Upper lobe of left lung (tissue), 6 donors: ENCODE results near the gene HAUS6. TPM values are rescaled to one million over a fixed set of nuclear protein-coding genes. Genes with fewer than 3 reads are reported as not detected.

Experiments
- ATAC-seq, 2 donors: fragments of 200-7000 bp; cut with Tn5 transposase; one replicate each; pipeline ENCODE4 v1.9.1; 2022; ENCODE audit warnings: mild to moderate bottlenecking in 2 of 2, moderate library complexity in 2 of 2; ENCODE audit not compliant: low FRiP score in 2 of 2
- DNase-seq, 2 donors: peaks; one replicate each; pipeline ENCODE4 v3.0.0-alpha.2; 2019 to 2020
- H3K27ac ChIP-seq, 4 donors: fragments of 200-600 bp; sonication (generic); one replicate each; pipeline ENCODE4 v1.5.1; 2016 to 2019
- H3K27me3 ChIP-seq, 4 donors: fragments of 200-600 bp; sonication (generic); one replicate each; pipeline ENCODE4 v1.5.1; 2017 to 2019
- H3K36me3 ChIP-seq, 4 donors: fragments of 200-600 bp; sonication (generic); one replicate each; pipeline ENCODE4 v1.5.1; 2016 to 2019
- H3K4me1 ChIP-seq, 4 donors: fragments of 200-600 bp; sonication (generic); one replicate each; pipeline ENCODE4 v1.5.1; 2018 to 2019
- H3K4me3 ChIP-seq, 4 donors: fragments of 200-600 bp; sonication (generic); one replicate each; pipeline ENCODE4 v1.5.1; 2017 to 2019; ENCODE audit warnings: mild to moderate bottlenecking in 2 of 4, moderate library complexity in 1 of 4
- H3K9me3 ChIP-seq, 4 donors: fragments of 200-600 bp; sonication (generic); one replicate each; pipeline ENCODE4 v1.5.1; 2018 to 2019
- CTCF ChIP-seq, 6 experiments: fragments of 450-650 bp in 4 of 6; fragments of 200-600 bp in 2 of 6; sonication (generic) in 2 of 6; IDR thresholded peaks; one replicate each; pipeline ENCODE4 v1.5.1; 2016 to 2019; ENCODE audit warnings: antibody characterized with exemption in 6 of 6
- EP300 ChIP-seq, 4 donors: sonication (generic); formaldehyde crosslinking; IDR thresholded peaks; one replicate each; pipeline ENCODE4 v1.5.1; 2017; ENCODE audit warnings: antibody characterized with exemption in 4 of 4, control low read depth in 2 of 4
- POLR2A ChIP-seq, 4 donors: fragments of 450-650 bp; IDR thresholded peaks; one replicate each; pipeline ENCODE4 v1.5.1; 2016 to 2017; ENCODE audit warnings: antibody characterized with exemption in 4 of 4, mild to moderate bottlenecking in 2 of 4
- POLR2AphosphoS5 ChIP-seq, 2 donors: sonication (generic); formaldehyde crosslinking; IDR thresholded peaks; one replicate each; pipeline ENCODE4 v1.5.1; 2017; ENCODE audit warnings: antibody characterized with exemption in 2 of 2
- WGBS, 2 donors: methylation state at CpG; one replicate each; pipeline ENCODE4 v1.1.5; 2017 to 2018; 5-methylcytosine and 5-hydroxymethylcytosine counted together
- total RNA-seq, 6 donors: library from RNA; depleted of rRNA in 4 of 6; stranded (reverse); fragments of >200 nt in 4 of 6; gene quantifications; one replicate each; pipeline versions ENCODE4 v1.1.0 to v1.2.1, GENCODE V29; 2016 to 2021
- donor health status: DM: no; HTN: no; CAD: no; lungs with moderate emphysema.
- donor health status: DM: no; HTN: yes; CAD: no; lungs with severe emphysema.

HAUS6 gene
- total RNA-seq, 6 donors from 2014 or later: 3.3 to 11.8 (median 6.6) TPM

GRCh38 chr9:19087106-19088000 is 15.4 kb downstream of the HAUS6 start:
- Histone ChIP-seq H3K9me3 (no peaks in the 10 kb centered on the region), H3K27me3 (no peaks in the 10 kb centered on the region), H3K36me3 (peaks cover 9 to 83% (median 36%) of the 10 kb centered on the region in 4 donors), H3K4me3 (no peak overlapping the region), H3K27ac (no peak overlapping the region), H3K4me1 (no peaks in the 10 kb centered on the region)
- DNase-seq (peak in 1 of 2 donors; percentile 53), ATAC-seq (no peak)
- TF ChIP-seq EP300 (IDR thresholded peaks at IDR 0.05) (no peak), POLR2AphosphoS5 (IDR thresholded peaks at IDR 0.05) (no peak), CTCF (IDR thresholded peaks at IDR 0.05) (no peak), POLR2A (IDR thresholded peaks at IDR 0.05) (no peak)
- WGBS, 2 donors: 81 to 88% methylated on average over 6 of the region's 6 CpGs

GRCh38 chr9:19085295-19085694 is 17.4 kb downstream of the HAUS6 start:
- H3K4me1 ChIP-seq: no peaks in the 10 kb centered on the region
- WGBS, 2 donors: 74 to 82% methylated on average over 2 of the region's 2 CpGs
- peaks cover 2 to 83% (median 30%) of the 10 kb centered on the region in 4 donors for H3K36me3 ChIP-seq
- ATAC-seq: no peak
- no peaks in the 10 kb centered on the region for H3K9me3 ChIP-seq
- H3K27me3 ChIP-seq: no peaks in the 10 kb centered on the region
- no peak for DNase-seq
- H3K27ac ChIP-seq: no peak overlapping the region
- no peak overlapping the region for H3K4me3 ChIP-seq
- TF ChIP-seq POLR2A (IDR thresholded peaks at IDR 0.05) (no peak), CTCF (IDR thresholded peaks at IDR 0.05) (peak in 4 of 6 experiments; percentile 18 to 31 (median 22))

- Histone ChIP-seq H3K4me3 (no peak overlapping the region), H3K36me3 (peaks cover 3 to 71% (median 25%) of the 10 kb centered on the region in 4 donors), H3K9me3 (no peaks in the 10 kb centered on the region), H3K4me1 (no peaks in the 10 kb centered on the region), H3K27ac (no peak overlapping the region), H3K27me3 (no peaks in the 10 kb centered on the region)
- ATAC-seq: no peak
- no peak for DNase-seq
- TF ChIP-seq CTCF (IDR thresholded peaks at IDR 0.05) (no peak), POLR2AphosphoS5 (IDR thresholded peaks at IDR 0.05) (no peak), POLR2A (IDR thresholded peaks at IDR 0.05) (no peak), EP300 (IDR thresholded peaks at IDR 0.05) (no peak)
- 81 to 86% methylated on average over 1 of the region's 1 CpG for WGBS, 2 donors
These were observed 27.9 kb downstream of the HAUS6 start for GRCh38 chr9:19074836-19075235.

GRCh38 chr9:19074229-19074628 is 28.5 kb downstream of the HAUS6 start:
- no peaks in the 10 kb centered on the region for H3K9me3 ChIP-seq
- H3K4me1 ChIP-seq: no peaks in the 10 kb centered on the region
- H3K36me3 ChIP-seq: peaks cover 6 to 71% (median 28%) of the 10 kb centered on the region in 4 donors
- DNase-seq: no peak
- TF ChIP-seq CTCF (IDR thresholded peaks at IDR 0.05) (no peak), POLR2A (IDR thresholded peaks at IDR 0.05) (no peak), POLR2AphosphoS5 (IDR thresholded peaks at IDR 0.05) (no peak)
- no peak overlapping the region for H3K4me3 ChIP-seq
- ATAC-seq: no peak
- no peaks in the 10 kb centered on the region for H3K27me3 ChIP-seq
- H3K27ac ChIP-seq: no peak overlapping the region
- WGBS, 2 donors: 94 to 95% methylated on average over 2 of the region's 2 CpGs

GRCh38 chr9:19057033-19057432 is 45.7 kb downstream of the HAUS6 start:
- H3K9me3 ChIP-seq: no peaks in the 10 kb centered on the region
- ATAC-seq: no peak
- peaks cover 0 to 54% (median 19%) of the 10 kb centered on the region in 4 donors for H3K36me3 ChIP-seq
- TF ChIP-seq POLR2AphosphoS5 (IDR thresholded peaks at IDR 0.05) (no peak), CTCF (IDR thresholded peaks at IDR 0.05) (no peak), EP300 (IDR thresholded peaks at IDR 0.05) (no peak), POLR2A (IDR thresholded peaks at IDR 0.05) (no peak)
- no peak overlapping the region for H3K4me3 ChIP-seq
- H3K27ac ChIP-seq: no peak overlapping the region
- DNase-seq: no peak
- peaks cover 4 to 8% (median 5%) of the 10 kb centered on the region in 4 donors for H3K4me1 ChIP-seq
- no peaks in the 10 kb centered on the region for H3K27me3 ChIP-seq
